Lower lobe of right lung (tissue), 2 donors: ENCODE measurements around the gene RBPMS2. TPM values are rescaled to one million over a fixed set of nuclear protein-coding genes. Genes with fewer than 3 reads are reported as not detected.
"Not testable (repeated sequence)": the region's sequence is repeated elsewhere in the genome, so short reads cannot be mapped to it uniquely, and the experiment has no call there.

Source experiments
- ATAC-seq, 2 donors: fragments of 200-7000 bp; cut with Tn5 transposase; one replicate each; pipeline ENCODE4 v1.9.1; 2020 to 2022; ENCODE audit warnings: mild to moderate bottlenecking in 2 of 2, moderate library complexity in 2 of 2
- DNase-seq: peaks from one replicate; pipeline ENCODE4 v3.0.0-alpha.2; 2020
- H3K27ac ChIP-seq: fragments of 200-600 bp; one replicate; pipeline ENCODE4 v1.8.0; 2022
- H3K27me3 ChIP-seq: fragments of 200-600 bp; one replicate; pipeline ENCODE4 v1.8.0; 2022; ENCODE audit warnings: low read depth
- H3K36me3 ChIP-seq: fragments of 200-600 bp; one replicate; pipeline ENCODE4 v1.8.0; 2022; ENCODE audit warnings: mild to moderate bottlenecking
- H3K4me1 ChIP-seq: fragments of 200-600 bp; one replicate; pipeline ENCODE4 v1.8.0; 2022
- H3K4me3 ChIP-seq: fragments of 200-600 bp; one replicate; pipeline ENCODE4 v1.8.0; 2022; ENCODE audit warnings: mild to moderate bottlenecking
- H3K9me3 ChIP-seq: fragments of 200-600 bp; one replicate; pipeline ENCODE4 v1.8.0; 2022
- intact Hi-C: fragments of 100-400 bp; cut with DNase I; formaldehyde crosslinking; loops from one replicate; pipeline ENCODE4 v1.11.0; 2022
- total RNA-seq: library from RNA; stranded (reverse); fragmentation: NEBNext Ultra II Directional; extraction: Animal tissue kit (Norgen Biotek cat#: 25700); gene quantifications from one replicate; pipeline ENCODE4 v1.2.1, GENCODE V29; 2021
- TF ChIP-seq, protein P1 (sequence below): fragments of 200-600 bp; IDR thresholded peaks from one replicate; pipeline ENCODE4 v1.8.0; 2022; ENCODE audit warnings: antibody characterized with exemption, mild to moderate bottlenecking
- donor health status: DM: no; HTN: yes; CAD: no; lungs with severe emphysema.

RBPMS2 gene
- total RNA-seq, 1 donor from 2014 or later: 4.0 TPM

DNA sequence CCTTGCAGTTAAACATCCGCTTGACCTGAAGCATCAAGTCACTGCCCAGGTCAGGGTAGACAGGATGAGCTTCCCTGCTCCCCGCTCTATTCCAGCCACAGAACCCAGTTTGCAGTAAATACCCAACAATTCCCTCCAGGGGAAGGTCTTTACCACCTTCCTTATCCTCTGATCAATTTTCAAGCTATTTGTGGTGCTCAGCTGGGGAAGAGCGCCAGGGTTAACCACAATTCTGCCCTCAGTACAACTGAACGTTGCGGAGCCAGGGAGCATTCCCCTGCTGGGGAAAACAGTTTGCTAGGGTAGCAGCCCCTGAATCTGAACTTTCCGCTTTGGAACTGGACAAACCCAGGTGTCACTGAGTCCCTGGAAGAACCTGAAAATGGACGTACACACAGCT is 28.5 kb downstream of the RBPMS2 start:
- no peak overlapping the region for H3K4me3 ChIP-seq
- no peaks in the 10 kb centered on the region for H3K27me3 ChIP-seq
- no peaks in the 10 kb centered on the region for H3K36me3 ChIP-seq
- DNase-seq (no peak), ATAC-seq (no peak)
- TF ChIP-seq, protein P1, sequence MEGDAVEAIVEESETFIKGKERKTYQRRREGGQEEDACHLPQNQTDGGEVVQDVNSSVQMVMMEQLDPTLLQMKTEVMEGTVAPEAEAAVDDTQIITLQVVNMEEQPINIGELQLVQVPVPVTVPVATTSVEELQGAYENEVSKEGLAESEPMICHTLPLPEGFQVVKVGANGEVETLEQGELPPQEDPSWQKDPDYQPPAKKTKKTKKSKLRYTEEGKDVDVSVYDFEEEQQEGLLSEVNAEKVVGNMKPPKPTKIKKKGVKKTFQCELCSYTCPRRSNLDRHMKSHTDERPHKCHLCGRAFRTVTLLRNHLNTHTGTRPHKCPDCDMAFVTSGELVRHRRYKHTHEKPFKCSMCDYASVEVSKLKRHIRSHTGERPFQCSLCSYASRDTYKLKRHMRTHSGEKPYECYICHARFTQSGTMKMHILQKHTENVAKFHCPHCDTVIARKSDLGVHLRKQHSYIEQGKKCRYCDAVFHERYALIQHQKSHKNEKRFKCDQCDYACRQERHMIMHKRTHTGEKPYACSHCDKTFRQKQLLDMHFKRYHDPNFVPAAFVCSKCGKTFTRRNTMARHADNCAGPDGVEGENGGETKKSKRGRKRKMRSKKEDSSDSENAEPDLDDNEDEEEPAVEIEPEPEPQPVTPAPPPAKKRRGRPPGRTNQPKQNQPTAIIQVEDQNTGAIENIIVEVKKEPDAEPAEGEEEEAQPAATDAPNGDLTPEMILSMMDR: no peak
- intact Hi-C loops: no loop called here
- no peak overlapping the region for H3K27ac ChIP-seq
- no peaks in the 10 kb centered on the region for H3K9me3 ChIP-seq
- H3K4me1 ChIP-seq: no peaks in the 10 kb centered on the region

GRCh38 chr15:64746356-64746755 is 29.0 kb downstream of the RBPMS2 start:
- Histone ChIP-seq H3K27me3 (no peaks in the 10 kb centered on the region), H3K4me3 (no peak overlapping the region), H3K9me3 (no peaks in the 10 kb centered on the region), H3K27ac (no peak overlapping the region), H3K4me1 (no peaks in the 10 kb centered on the region), H3K36me3 (no peaks in the 10 kb centered on the region)
- no peak for ATAC-seq
- intact Hi-C loops: no loop called here
- DNase-seq: no peak
- TF ChIP-seq, protein P1: no peak

DNA sequence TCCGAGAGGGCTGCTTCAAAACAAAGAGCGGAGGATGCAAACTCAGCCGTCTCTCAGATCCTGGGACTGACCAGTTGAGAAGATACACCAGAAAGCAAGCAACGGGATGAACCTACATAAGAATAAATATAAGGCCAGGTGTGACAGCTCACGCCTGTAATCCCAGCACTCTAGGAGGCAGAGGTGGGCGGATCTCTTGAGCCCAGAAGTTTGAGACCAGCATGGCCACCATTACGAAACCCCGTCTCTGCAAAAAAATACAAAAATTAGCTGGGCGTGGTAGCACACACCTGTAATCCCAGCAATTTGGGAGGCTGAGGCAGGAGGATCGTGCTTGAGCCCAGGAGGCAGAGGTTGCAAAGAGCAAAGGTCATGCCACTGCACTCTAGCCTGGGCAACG is 31.7 kb downstream of the RBPMS2 start:
- TF ChIP-seq, protein P1: no peak
- intact Hi-C loops: no loop called here
- Histone ChIP-seq H3K4me3 (no peak overlapping the region), H3K27me3 (no peaks in the 10 kb centered on the region), H3K36me3 (no peaks in the 10 kb centered on the region), H3K27ac (no peak overlapping the region), H3K9me3 (no peaks in the 10 kb centered on the region), H3K4me1 (peaks cover 17% of the 10 kb centered on the region)
- DNase-seq (no peak), ATAC-seq (no peak)

GRCh38 chr15:64742921-64743320 is 32.5 kb downstream of the RBPMS2 start:
- TF ChIP-seq, protein P1: no peak
- intact Hi-C loops: no loop called here
- ATAC-seq: no peak
- Histone ChIP-seq H3K4me1 (peaks cover 17% of the 10 kb centered on the region), H3K4me3 (no peak overlapping the region), H3K36me3 (no peaks in the 10 kb centered on the region), H3K27ac (no peak overlapping the region), H3K9me3 (no peaks in the 10 kb centered on the region), H3K27me3 (no peaks in the 10 kb centered on the region)
- DNase-seq: no peak

GRCh38 chr15:64742385-64742784 is 33.0 kb downstream of the RBPMS2 start:
- TF ChIP-seq, protein P1: no peak
- Histone ChIP-seq H3K9me3 (no peaks in the 10 kb centered on the region), H3K27ac (no peak overlapping the region), H3K4me1 (peaks cover 17% of the 10 kb centered on the region), H3K4me3 (no peak overlapping the region), H3K27me3 (no peaks in the 10 kb centered on the region), H3K36me3 (no peaks in the 10 kb centered on the region)
- intact Hi-C loops: no loop called here
- no peak for ATAC-seq
- no peak for DNase-seq

DNA sequence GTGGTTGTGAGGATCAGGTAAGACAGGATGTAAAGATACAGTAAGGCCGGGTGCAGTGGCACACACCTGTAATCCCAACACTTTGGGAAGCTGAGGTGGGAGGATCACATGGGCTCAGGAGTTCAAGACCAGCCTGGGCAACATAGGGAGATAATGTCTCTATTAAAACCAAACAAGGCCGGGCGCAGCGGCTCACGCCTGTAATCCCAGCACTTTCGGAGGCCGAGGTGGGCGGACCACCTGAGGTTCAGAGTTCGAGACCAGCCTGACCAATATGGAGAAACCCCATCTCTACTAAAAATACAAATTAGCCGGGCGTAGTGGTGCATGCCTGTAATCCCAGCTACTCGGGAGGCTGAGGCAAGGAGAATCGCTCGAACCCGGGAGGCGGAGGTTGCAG is 33.7 kb downstream of the RBPMS2 start:
- H3K4me3 ChIP-seq, H3K9me3 ChIP-seq, DNase-seq, H3K36me3 ChIP-seq, ATAC-seq, H3K27me3 ChIP-seq, intact Hi-C loops, H3K27ac ChIP-seq: not testable (repeated sequence)
- H3K4me1 ChIP-seq: peaks cover 17% of the 10 kb centered on the region
